RWPE2 (cell line): Measurements from ENCODE around the gene MAP4K4.

ENCODE experiments used
- ATAC-seq: fragments of 200-7000 bp; cut with Tn5 transposase; 3 replicates; pipeline ENCODE4 v1.9.1; 2021; ENCODE audit warnings: low read depth
- DNase-seq: peaks from one replicate; pipeline ENCODE4 v3.0.0-alpha.2; 2020; ENCODE audit warnings: low spot score
- H3K27ac ChIP-seq: fragments of 450-650 bp; 2 replicates; pipeline ENCODE4 v1.5.1; 2017; ENCODE audit warnings: mild to moderate bottlenecking; ENCODE audit not compliant: poor library complexity, severe bottlenecking
- H3K27me3 ChIP-seq: fragments of 250-450 bp; sonication (Bioruptor Pico); 2 replicates; pipeline ENCODE4 v1.5.1; 2021; ENCODE audit warnings: mild to moderate bottlenecking, moderate library complexity; ENCODE audit not compliant: insufficient read depth, poor library complexity, severe bottlenecking
- H3K36me3 ChIP-seq: fragments of 250-450 bp; sonication (Bioruptor Pico); 2 replicates; pipeline ENCODE4 v1.5.1; 2020; ENCODE audit warnings: low read depth, mild to moderate bottlenecking, moderate library complexity
- H3K4me1 ChIP-seq: fragments of 250-450 bp; sonication (Bioruptor Pico); 2 replicates; pipeline ENCODE4 v1.5.1; 2021; ENCODE audit warnings: mild to moderate bottlenecking, moderate library complexity; ENCODE audit not compliant: insufficient read depth, poor library complexity, severe bottlenecking
- H3K4me3 ChIP-seq: fragments of 250-450 bp; sonication (Bioruptor Pico); 2 replicates; pipeline ENCODE4 v1.5.1; 2021; ENCODE audit warnings: mild to moderate bottlenecking, moderate library complexity; ENCODE audit not compliant: severe bottlenecking
- H3K9me3 ChIP-seq: fragments of 250-450 bp; sonication (Bioruptor Pico); 2 replicates; pipeline ENCODE4 v1.5.1; 2021; ENCODE audit warnings: mild to moderate bottlenecking, moderate library complexity; ENCODE audit not compliant: severe bottlenecking
- CTCF ChIP-seq: fragments of 450-650 bp; IDR thresholded peaks from one replicate; pipeline ENCODE4 v1.5.1; 2017; ENCODE audit warnings: mild to moderate bottlenecking, moderate library complexity; ENCODE audit not compliant: poor library complexity, severe bottlenecking

The MAP4K4 gene

GRCh38 chr2:101775092-101775491, 77.6 kb downstream of the MAP4K4 start:
- TF ChIP-seq CTCF: no peak
- ATAC-seq (no peak), DNase-seq (no peak)
- H3K9me3 ChIP-seq: no peaks in the 10 kb centered on the region
- H3K36me3 ChIP-seq: no peaks in the 10 kb centered on the region
- no peaks in the 10 kb centered on the region for H3K27me3 ChIP-seq
- peaks cover 14% of the 10 kb centered on the region for H3K4me1 ChIP-seq
- no peak overlapping the region for H3K27ac ChIP-seq
- no peak overlapping the region for H3K4me3 ChIP-seq

- peaks cover 10% of the 10 kb centered on the region for H3K4me1 ChIP-seq
- H3K36me3 ChIP-seq: no peaks in the 10 kb centered on the region
- no peak for TF ChIP-seq CTCF
- no peak overlapping the region for H3K27ac ChIP-seq
- H3K27me3 ChIP-seq: no peaks in the 10 kb centered on the region
- ATAC-seq: no peak
- H3K4me3 ChIP-seq: no peak overlapping the region
- H3K9me3 ChIP-seq: no peaks in the 10 kb centered on the region
- DNase-seq: no peak
Measured at GRCh38 chr2:101775636-101776035, 78.1 kb downstream of the MAP4K4 start.

- Histone ChIP-seq H3K36me3 (no peaks in the 10 kb centered on the region), H3K27ac (no peak overlapping the region), H3K27me3 (no peaks in the 10 kb centered on the region), H3K9me3 (no peaks in the 10 kb centered on the region), H3K4me1 (peaks cover 4% of the 10 kb centered on the region), H3K4me3 (no peak overlapping the region)
- DNase-seq: no peak
- no peak for ATAC-seq
- TF ChIP-seq CTCF: no peak
Measured at GRCh38 chr2:101776172-101777043, 78.9 kb downstream of the MAP4K4 start.

GRCh38 chr2:101777337-101777736, 79.8 kb downstream of the MAP4K4 start:
- no peak overlapping the region for H3K4me3 ChIP-seq
- no peaks in the 10 kb centered on the region for H3K9me3 ChIP-seq
- H3K27me3 ChIP-seq: no peaks in the 10 kb centered on the region
- DNase-seq (no peak), ATAC-seq (no peak)
- no peak for TF ChIP-seq CTCF
- H3K27ac ChIP-seq: no peak overlapping the region
- no peaks in the 10 kb centered on the region for H3K36me3 ChIP-seq
- peaks cover 4% of the 10 kb centered on the region for H3K4me1 ChIP-seq

GRCh38 chr2:101778102-101778501, 80.6 kb downstream of the MAP4K4 start:
- Histone ChIP-seq H3K4me3 (no peak overlapping the region), H3K27me3 (no peaks in the 10 kb centered on the region), H3K9me3 (no peaks in the 10 kb centered on the region), H3K36me3 (no peaks in the 10 kb centered on the region), H3K4me1 (peaks cover 4% of the 10 kb centered on the region), H3K27ac (no peak overlapping the region)
- DNase-seq (no peak), ATAC-seq (no peak)
- no peak for TF ChIP-seq CTCF
